Measurements from ENCODE around the gene LRMDA.
"Not testable (repeated sequence)": the region's sequence is repeated elsewhere in the genome, so short reads cannot be mapped to it uniquely, and the experiment has no call there.

The LRMDA gene

GRCh38 chr10:75621003-75621402, 189.6 kb downstream of the LRMDA start:
- H3K36me3 ChIP-seq (replicated peaks); H3K4me3 ChIP-seq; H3K4me1 ChIP-seq; in situ Hi-C loops (cut with MboI; ENCODE audit: low sequenced_read_pairs); H3K27me3 ChIP-seq (ENCODE audit: low read depth); H3K9me3 ChIP-seq; DNase-seq (ENCODE audit: low spot score in 2 of 2): not testable (repeated sequence)

- no peak overlapping the region for H3K4me3 ChIP-seq
- H3K36me3 ChIP-seq (replicated peaks), result no peaks in the 10 kb centered on the region
- no peaks in the 10 kb centered on the region for H3K4me1 ChIP-seq
- no peaks in the 10 kb centered on the region; the same call in 1 of the 2 replicates for H3K27me3 ChIP-seq (ENCODE audit: low read depth)
- in situ Hi-C loops (cut with MboI; ENCODE audit: low sequenced_read_pairs), result no loop called here
- no peak for DNase-seq (ENCODE audit: low spot score in 2 of 2)
- H3K9me3 ChIP-seq, result no peaks in the 10 kb centered on the region
Measured at GRCh38 chr10:75622503-75622902, 191.1 kb downstream of the LRMDA start.

DNA sequence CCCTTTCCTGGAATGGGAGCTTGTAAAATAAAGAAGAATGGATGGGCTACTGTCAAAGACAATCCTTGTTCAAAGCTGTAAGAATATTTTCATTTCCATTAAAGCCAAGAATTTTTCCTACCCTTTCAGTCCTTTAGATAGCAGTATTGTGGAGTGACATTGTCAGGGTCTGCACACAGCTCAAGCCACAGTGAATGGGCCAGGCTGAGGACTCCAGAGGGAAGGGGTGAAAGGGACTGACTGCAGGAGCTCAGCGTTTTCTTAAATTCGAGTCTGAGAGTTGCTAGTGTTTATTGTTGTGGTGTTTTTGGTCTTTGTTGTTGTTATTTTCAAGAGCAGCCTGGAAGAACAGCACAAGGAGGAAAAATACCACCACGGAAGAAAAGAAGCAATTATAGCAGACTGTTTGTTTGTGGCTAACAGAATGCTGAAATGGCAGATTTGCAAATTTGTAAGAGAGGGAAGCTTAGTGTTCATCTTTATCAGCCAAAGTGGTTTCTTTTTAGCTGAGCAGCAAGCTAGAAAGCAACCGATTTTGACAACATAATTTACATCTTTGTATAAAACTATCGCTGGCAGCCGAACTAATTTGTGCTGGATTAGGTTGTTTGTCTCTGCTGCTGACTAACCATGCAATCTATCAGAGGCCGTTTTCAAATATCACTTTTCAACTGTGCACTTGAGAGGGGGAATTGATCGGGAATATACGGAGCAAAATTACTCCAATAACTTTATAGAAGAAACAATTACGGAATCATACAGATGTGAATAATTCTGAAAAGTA, 192.1 kb downstream of the LRMDA start:
- Histone ChIP-seq H3K27me3 (ENCODE audit: low read depth) (no peaks in the 10 kb centered on the region; the same call in 1 of the 2 replicates), H3K9me3 (no peaks in the 10 kb centered on the region), H3K4me3 (no peak overlapping the region), H3K36me3 (replicated peaks) (no peaks in the 10 kb centered on the region), H3K4me1 (no peaks in the 10 kb centered on the region)
- in situ Hi-C loops (cut with MboI; ENCODE audit: low sequenced_read_pairs), result no loop called here
- no peak for DNase-seq (ENCODE audit: low spot score in 2 of 2)

DNA sequence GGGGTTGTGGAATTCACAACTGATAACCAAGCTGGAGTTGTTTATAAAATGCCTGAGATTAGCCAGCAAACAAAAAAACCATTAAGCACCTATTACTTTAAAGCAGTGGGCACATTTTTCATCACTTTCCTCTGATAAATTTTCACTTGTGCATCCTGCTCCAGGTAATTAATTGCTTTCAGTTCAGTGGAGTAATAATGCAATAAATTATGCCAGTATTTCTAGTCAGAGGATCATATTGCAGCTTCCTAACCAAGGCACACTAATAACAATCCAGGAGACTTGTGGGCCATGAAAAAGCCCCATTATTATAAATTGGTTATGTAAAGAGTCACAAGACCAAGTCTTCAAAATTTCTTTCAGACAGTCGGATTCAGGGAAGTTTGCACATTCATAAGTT, 193.2 kb downstream of the LRMDA start:
- no peaks in the 10 kb centered on the region for H3K36me3 ChIP-seq (replicated peaks)
- H3K4me3 ChIP-seq, result no peak overlapping the region
- DNase-seq (ENCODE audit: low spot score in 2 of 2), result no peak
- no peaks in the 10 kb centered on the region; the same call in 1 of the 2 replicates for H3K27me3 ChIP-seq (ENCODE audit: low read depth)
- H3K4me1 ChIP-seq, result no peaks in the 10 kb centered on the region
- no peaks in the 10 kb centered on the region for H3K9me3 ChIP-seq
- in situ Hi-C loops (cut with MboI; ENCODE audit: low sequenced_read_pairs), result no loop called here

- no peak for DNase-seq (ENCODE audit: low spot score in 2 of 2)
- 0 out of 2 replicates have a peak, but pooled peaks cover 2% of the 10 kb centered on the region for H3K27me3 ChIP-seq (ENCODE audit: low read depth)
- in situ Hi-C loops (cut with MboI; ENCODE audit: low sequenced_read_pairs), result no loop called here
- no peaks in the 10 kb centered on the region for H3K4me1 ChIP-seq
- no peak overlapping the region for H3K4me3 ChIP-seq
- H3K9me3 ChIP-seq, result no peaks in the 10 kb centered on the region
- H3K36me3 ChIP-seq (replicated peaks), result no peaks in the 10 kb centered on the region
Measured at GRCh38 chr10:75630746-75631145, 199.3 kb downstream of the LRMDA start.

- H3K4me3 ChIP-seq, result no peak overlapping the region
- in situ Hi-C loops (cut with MboI; ENCODE audit: low sequenced_read_pairs), result no loop called here
- DNase-seq (ENCODE audit: low spot score in 2 of 2), result no peak
- no peaks in the 10 kb centered on the region for H3K36me3 ChIP-seq (replicated peaks)
- H3K9me3 ChIP-seq, result no peaks in the 10 kb centered on the region
- no peaks in the 10 kb centered on the region for H3K4me1 ChIP-seq
- 0 out of 2 replicates have a peak, but pooled peaks cover 2% of the 10 kb centered on the region for H3K27me3 ChIP-seq (ENCODE audit: low read depth)
Measured at GRCh38 chr10:75632805-75633462, 201.5 kb downstream of the LRMDA start.

- Histone ChIP-seq H3K9me3 (no peaks in the 10 kb centered on the region), H3K27me3 (ENCODE audit: low read depth) (0 out of 2 replicates have a peak, but pooled peaks cover 2% of the 10 kb centered on the region), H3K4me3 (no peak overlapping the region), H3K4me1 (no peaks in the 10 kb centered on the region), H3K36me3 (replicated peaks) (no peaks in the 10 kb centered on the region)
- in situ Hi-C loops (cut with MboI; ENCODE audit: low sequenced_read_pairs), result no loop called here
- no peak for DNase-seq (ENCODE audit: low spot score in 2 of 2)
Measured at GRCh38 chr10:75633568-75633967, 202.1 kb downstream of the LRMDA start.

- Histone ChIP-seq H3K4me1 (no peaks in the 10 kb centered on the region), H3K4me3 (no peak overlapping the region)
Measured at GRCh38 chr10:75634947-75635346, 203.5 kb downstream of the LRMDA start.

GRCh38 chr10:75638752-75639151, 207.3 kb downstream of the LRMDA start:
- Histone ChIP-seq H3K4me1 (no peaks in the 10 kb centered on the region), H3K4me3 (no peak overlapping the region), H3K36me3 (replicated peaks) (no peaks in the 10 kb centered on the region), H3K9me3 (no peaks in the 10 kb centered on the region), H3K27me3 (ENCODE audit: low read depth) (0 out of 2 replicates have a peak, but pooled peaks cover 6% of the 10 kb centered on the region)
- in situ Hi-C loops (cut with MboI; ENCODE audit: low sequenced_read_pairs), result no loop called here
- no peak for DNase-seq (ENCODE audit: low spot score in 2 of 2)

More at GRCh38 chr10:75634947-75635346, 203.5 kb downstream of the LRMDA start:
- no peaks in the 10 kb centered on the region for H3K9me3 ChIP-seq
- no peak for DNase-seq (ENCODE audit: low spot score in 2 of 2)
- in situ Hi-C loops (cut with MboI; ENCODE audit: low sequenced_read_pairs), result no loop called here
- 0 out of 2 replicates have a peak, but pooled peaks cover 5% of the 10 kb centered on the region for H3K27me3 ChIP-seq (ENCODE audit: low read depth)
- no peaks in the 10 kb centered on the region for H3K36me3 ChIP-seq (replicated peaks)

DNA sequence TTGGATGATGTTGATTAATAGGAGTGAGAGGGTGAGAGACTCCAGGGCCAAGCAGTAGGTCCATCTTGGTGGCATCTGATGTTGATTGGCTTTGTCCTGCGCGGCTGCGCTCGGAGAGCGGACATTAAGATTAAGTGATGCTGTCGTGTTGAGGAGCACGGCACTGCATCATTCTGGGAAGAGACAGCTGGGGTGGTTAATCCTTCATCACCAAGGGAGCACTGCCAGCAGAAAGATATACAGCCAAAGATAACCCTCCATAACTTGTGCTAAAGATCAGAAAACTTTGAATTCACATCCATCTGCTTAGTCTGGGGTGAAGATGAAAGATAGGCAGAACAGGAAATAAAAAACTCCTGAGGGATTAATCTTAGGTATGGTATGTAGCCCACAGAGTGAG, 208.3 kb downstream of the LRMDA start:
- in situ Hi-C loops (cut with MboI; ENCODE audit: low sequenced_read_pairs), result no loop called here
- Histone ChIP-seq H3K36me3 (replicated peaks) (no peaks in the 10 kb centered on the region), H3K4me1 (no peaks in the 10 kb centered on the region), H3K9me3 (no peaks in the 10 kb centered on the region), H3K27me3 (ENCODE audit: low read depth) (0 out of 2 replicates have a peak, but pooled peaks cover 6% of the 10 kb centered on the region), H3K4me3 (no peak overlapping the region)
- DNase-seq (ENCODE audit: low spot score in 2 of 2), result no peak

GRCh38 chr10:75640381-75640780, 209.0 kb downstream of the LRMDA start:
- in situ Hi-C loops (cut with MboI; ENCODE audit: low sequenced_read_pairs), result no loop called here
- 0 out of 2 replicates have a peak, but pooled peaks cover 6% of the 10 kb centered on the region for H3K27me3 ChIP-seq (ENCODE audit: low read depth)
- H3K4me3 ChIP-seq, result no peak overlapping the region
- no peaks in the 10 kb centered on the region for H3K36me3 ChIP-seq (replicated peaks)
- no peaks in the 10 kb centered on the region for H3K4me1 ChIP-seq
- H3K9me3 ChIP-seq, result no peaks in the 10 kb centered on the region
- DNase-seq (ENCODE audit: low spot score in 2 of 2), result no peak

DNA sequence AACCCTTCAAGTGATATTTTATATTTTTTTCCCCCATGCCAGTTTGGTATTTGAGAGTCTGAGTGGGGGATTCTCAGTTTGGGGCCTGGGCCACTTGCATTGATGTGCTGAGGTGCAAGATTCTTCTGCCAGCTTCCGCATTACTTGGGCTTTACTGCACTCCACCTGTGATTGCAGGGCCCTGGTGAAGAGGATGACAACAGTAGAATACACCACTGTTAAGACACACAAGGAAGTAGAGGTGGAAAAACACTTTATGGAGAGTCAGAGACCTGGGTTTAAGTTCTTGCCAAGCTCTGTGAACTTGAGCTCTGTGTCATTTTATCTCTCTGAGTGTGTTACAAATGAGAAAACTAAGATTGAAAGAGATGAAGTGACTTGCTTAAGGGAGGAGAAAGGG, 209.4 kb downstream of the LRMDA start:
- Histone ChIP-seq H3K9me3 (no peaks in the 10 kb centered on the region), H3K4me3 (no peak overlapping the region), H3K36me3 (replicated peaks) (no peaks in the 10 kb centered on the region), H3K27me3 (ENCODE audit: low read depth) (0 out of 2 replicates have a peak, but pooled peaks cover 6% of the 10 kb centered on the region), H3K4me1 (no peaks in the 10 kb centered on the region)
- in situ Hi-C loops (cut with MboI; ENCODE audit: low sequenced_read_pairs), result no loop called here
- DNase-seq (ENCODE audit: low spot score in 2 of 2), result no peak

GRCh38 chr10:75643405-75643804, 212.0 kb downstream of the LRMDA start:
- no peaks in the 10 kb centered on the region for H3K4me1 ChIP-seq
- 0 out of 2 replicates have a peak, but pooled peaks cover 6% of the 10 kb centered on the region for H3K27me3 ChIP-seq (ENCODE audit: low read depth)
- no peaks in the 10 kb centered on the region for H3K9me3 ChIP-seq
- no peak for DNase-seq (ENCODE audit: low spot score in 2 of 2)
- in situ Hi-C loops (cut with MboI; ENCODE audit: low sequenced_read_pairs), result no loop called here
- no peak overlapping the region for H3K4me3 ChIP-seq
- no peaks in the 10 kb centered on the region for H3K36me3 ChIP-seq (replicated peaks)

Measured in HAP-1 (cell line).